Fibroblast of lung (primary cell): Measurements from ENCODE around the gene PRR22. TPM values are rescaled to one million over a fixed set of nuclear protein-coding genes. Genes with fewer than 3 reads are reported as not detected.

Experiments
- DNase-seq, 2 donors: peaks; one replicate each; pipeline versions ENCODE4 v3.0.0 to v3.0.0-alpha.2; 2010; ENCODE audit warnings: low read depth in 2 of 2
- H2AFZ ChIP-seq: 2 replicates; pipeline ENCODE4 v1.5.1; 2012; ENCODE audit warnings: low read length, control low read depth, inconsistent platforms
- H3K27ac ChIP-seq: 2 replicates; pipeline ENCODE4 v1.5.1; 2011; ENCODE audit warnings: low read length, control low read depth; ENCODE audit not compliant: insufficient read depth
- H3K27me3 ChIP-seq: 2 replicates; pipeline ENCODE4 v1.5.1; 2011; ENCODE audit warnings: mild to moderate bottlenecking, low read length; ENCODE audit not compliant: control insufficient read depth, insufficient read depth
- H3K36me3 ChIP-seq: 2 replicates; pipeline ENCODE4 v1.5.1; 2011; ENCODE audit warnings: low read length; ENCODE audit not compliant: control insufficient read depth, insufficient read depth
- H3K4me1 ChIP-seq: 2 replicates; pipeline ENCODE4 v1.5.1; 2011; ENCODE audit warnings: low read length; ENCODE audit not compliant: control insufficient read depth, insufficient read depth; ENCODE audit errors: extremely low read depth
- H3K4me2 ChIP-seq: 2 replicates; pipeline ENCODE4 v1.5.1; 2011; ENCODE audit warnings: low read length, control low read depth; ENCODE audit not compliant: insufficient read depth; ENCODE audit errors: extremely low read depth
- H3K4me3 ChIP-seq, 4 experiments: fragments of 200-600 bp in 1 of 4; sonication (generic) in 1 of 4; replicated peaks in 1 of 4; 2 replicates each; pipeline ENCODE4 v1.5.1; 2011 to 2016; ENCODE audit warnings: low read length in 4 of 4, low read depth in 3 of 4, mild to moderate bottlenecking in 3 of 4, control low read depth in 2 of 4, inconsistent platforms in 1 of 4, mixed read lengths in 1 of 4; ENCODE audit not compliant: insufficient read depth in 1 of 4; ENCODE audit errors: control extremely low read depth in 1 of 4
- H3K79me2 ChIP-seq: 2 replicates; pipeline ENCODE4 v1.5.1; 2012; ENCODE audit warnings: mild to moderate bottlenecking, low read length, inconsistent platforms; ENCODE audit not compliant: control insufficient read depth, insufficient read depth
- H3K9ac ChIP-seq: 2 replicates; pipeline ENCODE4 v1.5.1; 2011; ENCODE audit warnings: mild to moderate bottlenecking, low read length, control low read depth; ENCODE audit not compliant: insufficient read depth
- H3K9me3 ChIP-seq: 2 replicates; pipeline ENCODE4 v1.5.1; 2012; ENCODE audit warnings: low read depth, low read length; ENCODE audit not compliant: control insufficient read depth, insufficient read depth
- H4K20me1 ChIP-seq: 2 replicates; pipeline ENCODE4 v1.5.1; 2011; ENCODE audit warnings: low read length; ENCODE audit not compliant: control insufficient read depth, insufficient read depth; ENCODE audit errors: extremely low read depth
- EZH2 ChIP-seq: IDR thresholded peaks from 2 replicates; pipeline ENCODE4 v1.5.1; 2012; ENCODE audit warnings: low read length, control low read depth, mild to moderate bottlenecking; ENCODE audit errors: missing control alignments
- polyA plus RNA-seq, 2 donors: library from polyadenylated mRNA; depleted of rRNA in 1 of 2; stranded (reverse) in 1 of 2; unstranded in 1 of 2; fragments of >200 nt; gene quantifications; 2 replicates each; pipeline ENCODE4 v1.2.1, GENCODE V29; 2011 to 2012; ENCODE audit warnings: missing spikeins in 1 of 2
- total RNA-seq: library from RNA; depleted of rRNA; stranded (reverse); fragments of >200 nt; gene quantifications from 2 replicates; pipeline ENCODE4 v1.2.1, GENCODE V29; 2014
- TF ChIP-seq, protein P1 (sequence below), 2 donors: IDR thresholded peaks in 1 of 2; conservative IDR thresholded peaks in 1 of 2; 1 replicate in 1 of 2; 2 replicates in 1 of 2; pipeline ENCODE4 v1.5.1; 2011 to 2012; ENCODE audit warnings: low read length in 2 of 2, control low read depth in 1 of 2, inconsistent platforms in 1 of 2, low read depth in 1 of 2, mild to moderate bottlenecking in 1 of 2

The PRR22 gene
- total and polyA plus RNA-seq, 2 donors (not counting 1 experiment from before 2014, with no cell fraction given), result 0.15 to 0.17 TPM

DNA sequence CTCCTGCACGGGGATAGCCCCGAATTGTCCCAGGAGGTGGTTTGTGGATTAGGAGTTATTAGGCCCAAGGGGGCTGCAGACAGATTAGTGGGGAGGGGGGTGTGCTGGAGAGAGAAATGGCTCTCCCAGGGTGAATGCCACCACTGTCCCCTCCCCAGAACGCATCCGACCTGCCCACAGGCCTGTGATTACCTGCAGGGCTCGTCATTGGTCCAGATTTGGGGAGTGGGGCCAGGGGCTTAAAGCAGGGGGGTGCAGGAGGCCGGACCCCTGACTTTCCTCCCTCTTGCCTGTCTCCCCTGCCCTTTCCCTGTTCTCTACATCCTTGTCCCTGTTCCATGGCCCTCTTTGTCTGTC lies 21.6 kb upstream of the PRR22 start:
- DNase-seq, result no peak
- no peak overlapping the region for H2AFZ ChIP-seq

DNA sequence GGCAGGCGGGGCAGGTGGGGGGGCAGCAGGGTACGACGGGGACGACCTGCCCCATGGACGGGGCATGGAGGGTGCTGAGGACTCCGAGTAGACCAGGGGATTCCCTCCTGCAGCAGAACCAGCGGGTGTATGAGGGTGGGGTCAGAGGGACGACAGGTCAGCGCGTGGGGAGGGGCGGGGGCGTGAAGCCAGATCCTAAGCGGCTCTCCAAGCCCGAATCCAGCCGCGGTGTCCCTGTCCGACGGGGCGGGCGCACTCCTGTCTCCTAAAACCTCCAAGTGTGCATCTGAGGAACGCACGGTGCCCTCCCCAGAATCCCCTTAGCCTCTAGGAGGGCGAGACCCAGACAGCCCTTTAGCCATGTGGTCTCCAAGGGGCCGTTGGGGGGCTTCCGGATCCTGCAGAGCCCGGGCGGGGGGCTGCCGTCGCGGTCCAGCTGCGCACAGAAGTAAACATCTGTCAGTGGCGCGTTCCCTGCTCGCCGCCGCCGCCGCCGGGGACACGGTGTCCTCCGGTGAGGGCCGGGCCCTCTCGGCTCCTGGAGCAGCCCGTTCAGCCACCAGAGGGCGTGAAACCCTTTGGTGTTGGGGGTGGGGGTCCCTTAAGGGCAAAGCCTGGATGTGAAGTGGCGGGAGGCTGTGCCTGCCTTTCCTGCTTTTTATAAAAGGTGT lies 21.1 kb upstream of the PRR22 start:
- peak; percentile 23 to 25 for DNase-seq
- Histone ChIP-seq H3K36me3 (no peaks in the 10 kb centered on the region), H2AFZ (no peak overlapping the region), H3K27ac (no peak overlapping the region), H3K4me1 (peaks cover 4% of the 10 kb centered on the region), H3K27me3 (peaks cover 12% of the 10 kb centered on the region), H4K20me1 (no peaks in the 10 kb centered on the region), H3K9ac (no peak overlapping the region), H3K4me3 (no peak overlapping the region), H3K79me2 (no peaks in the 10 kb centered on the region), H3K9me3 (no peaks in the 10 kb centered on the region), H3K4me2 (no peak overlapping the region)
- TF ChIP-seq, protein P1, sequence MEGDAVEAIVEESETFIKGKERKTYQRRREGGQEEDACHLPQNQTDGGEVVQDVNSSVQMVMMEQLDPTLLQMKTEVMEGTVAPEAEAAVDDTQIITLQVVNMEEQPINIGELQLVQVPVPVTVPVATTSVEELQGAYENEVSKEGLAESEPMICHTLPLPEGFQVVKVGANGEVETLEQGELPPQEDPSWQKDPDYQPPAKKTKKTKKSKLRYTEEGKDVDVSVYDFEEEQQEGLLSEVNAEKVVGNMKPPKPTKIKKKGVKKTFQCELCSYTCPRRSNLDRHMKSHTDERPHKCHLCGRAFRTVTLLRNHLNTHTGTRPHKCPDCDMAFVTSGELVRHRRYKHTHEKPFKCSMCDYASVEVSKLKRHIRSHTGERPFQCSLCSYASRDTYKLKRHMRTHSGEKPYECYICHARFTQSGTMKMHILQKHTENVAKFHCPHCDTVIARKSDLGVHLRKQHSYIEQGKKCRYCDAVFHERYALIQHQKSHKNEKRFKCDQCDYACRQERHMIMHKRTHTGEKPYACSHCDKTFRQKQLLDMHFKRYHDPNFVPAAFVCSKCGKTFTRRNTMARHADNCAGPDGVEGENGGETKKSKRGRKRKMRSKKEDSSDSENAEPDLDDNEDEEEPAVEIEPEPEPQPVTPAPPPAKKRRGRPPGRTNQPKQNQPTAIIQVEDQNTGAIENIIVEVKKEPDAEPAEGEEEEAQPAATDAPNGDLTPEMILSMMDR (conservative IDR thresholded peaks at IDR 0.05 in 1 of 2, IDR thresholded peaks at IDR 0.05 in 1 of 2; ENCODE audit: low read depth in 1 of 2, low read length in 2 of 2), result peak; percentile 59 to 61
- TF ChIP-seq EZH2, result peak; percentile 78

More for the DNA sequence above, 21.6 kb upstream of the PRR22 start:
- Histone ChIP-seq H3K27ac (no peak overlapping the region), H3K9ac (no peak overlapping the region), H3K4me3 (no peak overlapping the region), H3K4me2 (no peak overlapping the region), H3K27me3 (peaks cover 12% of the 10 kb centered on the region), H3K36me3 (no peaks in the 10 kb centered on the region), H3K79me2 (no peaks in the 10 kb centered on the region), H3K4me1 (peaks cover 4% of the 10 kb centered on the region), H4K20me1 (no peaks in the 10 kb centered on the region), H3K9me3 (no peaks in the 10 kb centered on the region)
- no peak for TF ChIP-seq EZH2
- TF ChIP-seq, protein P1 (conservative IDR thresholded peaks at IDR 0.05 in 1 of 2, IDR thresholded peaks at IDR 0.05 in 1 of 2; ENCODE audit: low read depth in 1 of 2, low read length in 2 of 2), result no peak

DNA sequence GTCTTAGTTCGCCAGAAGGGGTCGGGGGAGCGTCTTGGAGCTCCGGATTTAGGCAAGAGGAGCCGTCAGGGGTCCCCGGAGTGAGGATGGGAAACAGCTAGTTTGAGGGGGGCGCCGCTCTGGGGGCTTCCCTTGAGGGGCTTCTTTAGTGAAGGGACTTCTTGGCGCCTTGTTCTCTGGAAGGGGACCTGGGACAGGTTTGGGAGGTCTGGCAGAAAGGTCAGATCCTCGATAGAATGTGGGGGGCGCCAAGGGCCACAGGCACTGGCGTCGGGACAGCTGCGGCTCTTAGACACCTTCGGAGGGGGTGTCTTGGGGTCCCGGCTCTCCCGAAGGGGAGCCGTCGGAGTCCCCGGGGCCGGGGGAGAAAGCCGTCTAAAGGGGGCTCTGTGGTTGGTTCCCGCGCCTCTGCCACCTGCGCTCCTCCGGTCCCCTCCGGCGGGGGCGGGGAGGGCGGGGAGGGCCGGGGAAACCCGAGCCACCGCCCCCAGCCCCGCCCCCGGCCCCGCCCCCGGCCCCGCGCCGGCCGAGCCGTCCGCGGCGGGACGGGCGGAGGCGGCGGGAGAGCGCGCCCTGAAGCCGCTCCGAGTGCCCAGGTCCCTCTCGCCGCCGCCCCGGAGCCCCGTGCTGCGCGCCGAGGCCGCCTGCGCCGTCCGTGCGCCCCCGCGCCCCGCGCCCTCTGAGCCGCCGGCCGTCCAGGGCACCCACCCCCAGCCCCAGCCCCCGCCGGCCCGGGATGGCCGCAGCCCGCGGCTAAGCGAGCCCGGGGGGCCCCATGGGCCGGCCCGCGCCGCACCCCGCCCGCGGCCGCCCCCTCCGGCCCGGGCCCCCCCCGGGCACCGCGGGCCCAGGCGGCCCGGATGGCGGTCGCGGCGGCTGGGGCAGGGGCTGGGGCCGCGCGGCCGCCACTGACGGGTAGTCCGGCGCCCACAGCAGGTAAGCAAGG lies 20.2 kb upstream of the PRR22 start, which contains the start of gene NRTN:
Gene NRTN (plus strand): TSS at position 552 of the 946 bp plus-strand sequence. CDS start 19,099 bp downstream, outside the sequence.
- Histone ChIP-seq H3K4me1 (peaks cover 4% of the 10 kb centered on the region), H4K20me1 (no peaks in the 10 kb centered on the region), H3K4me2 (no peak within 1 kb of the TSS), H3K9ac (no peak within 1 kb of the TSS), H2AFZ (no peak within 1 kb of the TSS), H3K27me3 (peaks cover 12% of the 10 kb centered on the region), H3K36me3 (no peaks in the 10 kb centered on the region), H3K4me3 (peak within 1 kb of the TSS in 1 of 4 experiments; percentile 49), H3K79me2 (no peaks in the 10 kb centered on the region), H3K9me3 (no peaks in the 10 kb centered on the region), H3K27ac (no peak within 1 kb of the TSS)
- peak; percentile 80 for TF ChIP-seq EZH2
- TF ChIP-seq, protein P1 (conservative IDR thresholded peaks at IDR 0.05 in 1 of 2, IDR thresholded peaks at IDR 0.05 in 1 of 2; ENCODE audit: low read depth in 1 of 2, low read length in 2 of 2), result no peak
- DNase-seq, result no peak
